CD4-positive, alpha-beta T cell treated with Interleukin-2 at 100 ng/mL for 4 hours (primary cell): ENCODE results near the gene FBXW12.
A peak's percentile ranks its signal among the peaks of the same experiment; 100 is the strongest.

Experiments used
- DNase-seq: peaks from one replicate; pipeline ENCODE4 v3.0.0-alpha.2; 2020; ENCODE audit warnings: low spot score

Gene FBXW12

DNA sequence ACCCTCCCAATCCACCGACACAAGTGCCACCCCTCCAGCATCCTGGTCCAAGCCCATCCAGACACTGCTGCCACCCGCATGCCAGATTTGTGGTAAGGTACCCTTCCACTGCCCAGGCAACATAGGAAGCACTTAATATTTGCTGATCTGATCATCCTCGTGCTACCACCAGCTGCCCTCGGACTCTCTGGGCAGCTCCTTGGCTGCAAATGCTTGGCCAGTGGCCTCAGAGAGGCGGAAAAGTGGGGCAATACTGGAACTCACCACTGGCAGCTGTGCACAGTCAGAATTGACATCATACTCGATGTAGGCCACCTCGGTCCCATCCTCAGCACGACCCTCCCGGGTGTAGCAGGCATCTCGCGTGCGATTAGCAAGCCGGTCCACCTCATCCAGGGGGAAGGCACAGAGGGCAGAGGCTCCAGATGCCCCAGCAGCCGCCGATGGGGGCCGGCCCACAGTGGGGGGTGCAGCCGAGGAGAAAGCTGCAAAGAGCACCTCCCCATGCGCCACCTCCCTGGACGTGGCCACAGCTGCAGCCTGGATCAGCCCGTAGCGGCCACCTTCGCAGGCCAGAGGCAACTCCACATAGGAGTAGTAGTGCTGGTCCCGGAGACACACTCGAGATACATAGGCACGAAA, 51.3 kb downstream of the FBXW12 start:
- no peak for DNase-seq

- no peak for DNase-seq
Measured at GRCh38 chr3:48423883-48424695, 52.1 kb downstream of the FBXW12 start.

DNA sequence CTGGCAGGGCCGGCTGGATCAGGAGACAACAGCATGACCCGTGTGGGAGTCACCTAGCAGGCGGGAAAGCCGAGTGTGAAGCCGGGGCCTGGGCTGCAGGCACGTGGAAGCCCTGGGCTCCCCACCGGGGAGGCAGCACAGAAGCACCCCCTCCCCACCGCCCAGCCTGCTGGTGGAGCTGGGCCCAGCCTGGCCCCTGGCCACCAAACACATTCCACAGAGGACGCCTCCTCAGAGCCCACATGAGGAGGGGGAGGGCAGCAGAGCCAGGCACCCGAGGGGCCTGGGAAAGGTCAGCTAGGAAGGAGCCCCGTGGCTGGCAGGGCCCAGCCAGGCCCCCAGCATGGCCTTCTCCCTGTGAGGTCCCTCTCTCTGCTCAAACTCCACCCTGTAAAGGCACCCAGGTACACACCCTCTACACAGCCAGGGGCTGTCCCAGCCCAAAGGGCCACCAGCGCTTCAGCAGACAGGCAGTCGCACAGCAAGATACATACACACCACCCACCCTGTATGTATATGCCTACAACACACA, 53.3 kb downstream of the FBXW12 start:
- no peak for DNase-seq

DNA sequence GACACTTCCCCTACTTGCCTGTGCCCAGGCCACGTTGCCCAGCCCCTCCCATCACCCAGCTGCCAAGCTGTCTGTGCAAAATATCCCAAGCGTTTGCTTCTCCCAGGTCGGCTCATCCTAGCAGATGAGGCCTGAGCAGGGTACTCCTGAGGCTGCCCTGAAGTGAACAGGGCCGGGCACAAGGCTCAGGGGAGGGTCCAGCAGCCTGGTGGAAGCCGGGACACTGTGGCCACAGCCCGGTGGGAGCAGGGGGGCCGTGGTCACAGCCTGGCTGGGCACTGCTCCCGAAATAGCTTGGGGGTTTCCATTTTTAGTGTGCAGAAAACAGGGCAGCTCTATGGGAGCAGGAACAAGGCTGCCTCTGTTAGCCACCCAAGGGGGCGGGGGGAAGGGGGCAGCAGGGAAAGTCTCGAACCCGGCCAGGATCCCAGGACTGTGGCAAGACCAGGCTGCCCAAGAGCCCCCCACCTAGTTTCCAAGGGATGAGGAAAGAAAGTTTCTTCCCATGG, 54.4 kb downstream of the FBXW12 start:
- DNase-seq, result no peak

DNA sequence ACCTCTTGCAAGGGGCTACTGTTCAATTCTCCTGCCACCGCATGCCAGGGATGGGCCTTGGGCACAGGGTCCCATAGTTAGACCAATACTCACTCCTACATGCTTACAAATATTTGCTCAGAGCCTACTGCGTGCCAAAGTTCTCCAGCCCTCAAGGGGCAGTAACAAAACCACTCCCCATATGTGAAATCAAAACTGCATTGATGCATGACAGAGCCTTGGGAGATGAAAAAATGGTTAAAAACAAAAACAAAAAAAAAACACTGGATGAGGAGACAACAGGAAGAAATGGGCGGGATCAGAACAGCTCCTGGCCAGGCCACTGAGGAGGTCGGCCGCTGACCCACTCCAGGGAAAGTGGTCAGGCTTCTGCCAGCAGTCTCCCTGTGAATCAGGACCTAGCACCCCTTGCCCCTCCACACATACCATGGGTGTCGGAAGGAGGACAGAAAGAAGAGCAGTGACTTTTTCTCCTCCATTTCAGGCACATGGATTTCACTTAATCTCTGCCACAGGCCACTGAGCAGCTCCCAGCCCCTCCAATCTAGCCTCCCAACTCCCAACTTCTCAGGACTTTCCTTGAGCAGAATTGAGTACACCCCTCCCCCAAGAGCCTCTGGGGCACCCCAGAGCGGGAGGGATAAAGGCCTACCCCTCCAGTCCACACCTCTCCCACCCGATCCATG, 55.1 kb downstream of the FBXW12 start:
- no peak for DNase-seq

- DNase-seq, result no peak
Measured at GRCh38 chr3:48427630-48427962, 55.6 kb downstream of the FBXW12 start.

DNA sequence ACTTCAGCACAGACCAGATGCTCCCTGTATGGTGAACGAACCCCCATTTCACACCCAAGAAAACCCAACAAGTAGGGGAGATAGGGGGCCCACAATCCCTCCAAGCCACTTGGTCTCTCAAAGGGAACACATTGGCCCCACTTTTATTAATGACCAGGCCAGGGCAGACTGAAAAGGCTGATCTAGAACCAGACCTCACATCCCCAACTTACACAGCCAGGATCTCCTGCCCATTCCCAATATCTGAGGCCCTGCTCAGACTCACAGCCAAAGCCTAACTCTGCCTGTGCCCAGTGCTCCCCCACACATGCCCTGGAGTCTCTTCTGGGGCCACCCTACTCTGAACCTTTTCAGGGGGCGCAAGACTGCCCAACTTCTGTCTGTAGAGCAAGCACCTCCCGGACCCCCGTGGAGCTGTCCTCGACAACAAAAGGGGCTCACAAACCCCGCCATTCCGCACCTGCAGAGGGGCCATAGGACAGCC, 56.1 kb downstream of the FBXW12 start:
- no peak for DNase-seq

DNA sequence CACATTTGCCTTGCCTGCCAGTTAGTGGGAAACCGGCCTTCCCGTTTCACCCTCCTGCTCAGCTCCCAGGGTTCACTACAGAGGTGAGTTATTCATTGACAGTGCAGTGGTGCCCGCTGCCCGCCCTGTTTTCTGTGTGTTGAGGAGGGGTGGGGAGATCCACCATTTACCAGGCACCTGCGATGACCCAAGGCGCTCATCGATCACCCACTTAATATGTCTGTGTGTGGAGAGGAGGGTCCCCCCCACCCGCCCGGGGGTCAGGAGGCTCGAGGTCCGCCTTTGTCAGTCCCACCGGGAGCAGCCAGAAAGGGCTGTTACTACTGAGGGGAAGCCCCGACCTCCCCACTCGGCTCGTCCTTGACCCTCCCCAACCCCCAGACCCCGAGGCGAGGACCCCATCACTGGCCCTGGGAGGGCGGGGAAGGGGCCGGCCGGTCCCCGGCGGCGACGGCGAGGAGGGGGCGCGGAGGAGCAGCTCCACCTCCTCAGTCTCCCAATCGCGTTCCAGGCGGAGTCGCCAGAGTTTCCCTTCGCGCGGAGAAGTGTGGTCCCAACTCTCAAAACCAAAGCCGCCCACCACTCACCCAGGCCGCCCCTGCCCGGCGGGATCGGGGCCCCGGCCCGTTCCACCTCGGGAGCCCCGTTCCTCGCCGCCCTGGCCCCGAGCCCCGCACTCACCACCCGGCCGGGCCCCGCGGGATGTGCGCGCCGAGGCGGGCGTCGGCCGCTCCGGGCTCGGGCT, 56.7 kb downstream of the FBXW12 start:
- DNase-seq, result no peak

DNA sequence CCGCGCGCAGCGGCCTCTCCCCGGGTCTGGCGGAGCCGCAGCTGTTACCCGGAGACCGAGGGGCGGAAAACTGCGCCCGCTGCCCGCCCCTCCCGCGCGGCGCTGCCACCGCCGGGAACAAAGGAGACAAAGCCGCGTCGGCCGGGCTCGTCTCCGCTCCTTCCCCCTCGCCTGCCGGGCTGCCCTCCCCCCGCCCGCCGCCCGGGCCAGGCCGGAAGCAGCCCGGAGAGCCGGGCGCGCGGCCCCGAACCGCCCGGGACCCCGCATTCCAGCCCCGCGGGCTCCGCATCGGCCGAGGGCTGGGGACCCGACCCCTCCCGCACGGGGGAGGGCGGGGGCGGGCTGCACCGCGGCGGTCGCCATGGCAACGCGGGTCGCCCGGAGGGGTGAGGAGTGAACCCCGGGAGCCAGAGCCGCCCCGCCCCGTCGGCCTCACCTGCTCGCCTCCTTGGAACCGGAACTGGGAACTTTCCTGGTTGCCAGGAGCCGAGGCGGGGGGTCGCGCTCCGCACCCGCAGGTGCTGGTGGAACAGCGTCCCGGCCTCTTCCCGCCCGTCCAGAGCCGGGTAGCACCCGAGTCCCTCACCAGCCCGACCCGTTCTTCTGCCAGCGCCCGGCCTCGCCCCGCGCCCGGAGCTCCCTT, 57.4 kb downstream of the FBXW12 start:
- peak; percentile 61 for DNase-seq

DNA sequence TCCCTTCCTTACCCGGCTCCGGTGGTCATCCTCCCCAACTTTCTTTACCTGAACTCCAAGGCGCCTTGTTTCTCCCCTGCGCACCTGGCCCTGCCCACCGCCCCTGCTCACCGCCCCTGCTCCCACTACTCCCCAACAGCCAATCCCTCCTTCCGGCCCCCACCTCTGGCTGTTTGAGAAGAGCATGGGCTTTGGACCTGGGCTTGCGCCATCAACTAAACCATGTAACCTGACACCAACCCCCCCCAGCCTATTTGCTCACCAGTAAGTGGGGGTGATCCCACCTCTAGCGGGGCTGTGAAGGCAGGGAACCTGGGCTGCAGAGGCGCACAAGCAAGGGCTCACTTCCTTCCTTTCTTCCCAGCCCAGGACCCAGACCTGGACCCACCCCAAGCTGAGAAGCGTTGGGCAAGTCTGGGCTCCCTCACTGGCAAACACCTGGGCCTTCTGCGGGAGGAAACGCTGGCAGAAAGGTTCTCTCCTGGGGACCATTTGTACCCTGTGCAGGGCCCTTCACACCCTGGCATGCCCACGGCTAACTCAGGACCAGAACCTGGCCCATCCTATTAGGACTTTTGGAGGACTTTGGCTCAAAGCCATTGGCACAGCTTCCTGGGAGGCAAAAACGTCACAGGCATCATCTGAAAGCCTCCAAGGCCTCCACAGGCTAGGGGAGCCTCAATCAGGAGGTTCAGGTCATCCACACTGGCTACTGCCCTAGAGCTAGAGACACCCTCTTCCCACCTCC, 58.1 kb downstream of the FBXW12 start, which contains the start of gene PLXNB1:
Gene PLXNB1 (minus strand): TSS at position 127 of the 748 bp plus-strand sequence. CDS start 5,475 bp downstream, outside the sequence.
- DNase-seq, result no peak

- DNase-seq, result no peak
Measured at GRCh38 chr3:48430708-48431101, 58.7 kb downstream of the FBXW12 start.

GRCh38 chr3:48431224-48432029, 59.4 kb downstream of the FBXW12 start:
- DNase-seq, result no peak

- no peak for DNase-seq
Measured at GRCh38 chr3:48432411-48433371, 60.7 kb downstream of the FBXW12 start.

DNA sequence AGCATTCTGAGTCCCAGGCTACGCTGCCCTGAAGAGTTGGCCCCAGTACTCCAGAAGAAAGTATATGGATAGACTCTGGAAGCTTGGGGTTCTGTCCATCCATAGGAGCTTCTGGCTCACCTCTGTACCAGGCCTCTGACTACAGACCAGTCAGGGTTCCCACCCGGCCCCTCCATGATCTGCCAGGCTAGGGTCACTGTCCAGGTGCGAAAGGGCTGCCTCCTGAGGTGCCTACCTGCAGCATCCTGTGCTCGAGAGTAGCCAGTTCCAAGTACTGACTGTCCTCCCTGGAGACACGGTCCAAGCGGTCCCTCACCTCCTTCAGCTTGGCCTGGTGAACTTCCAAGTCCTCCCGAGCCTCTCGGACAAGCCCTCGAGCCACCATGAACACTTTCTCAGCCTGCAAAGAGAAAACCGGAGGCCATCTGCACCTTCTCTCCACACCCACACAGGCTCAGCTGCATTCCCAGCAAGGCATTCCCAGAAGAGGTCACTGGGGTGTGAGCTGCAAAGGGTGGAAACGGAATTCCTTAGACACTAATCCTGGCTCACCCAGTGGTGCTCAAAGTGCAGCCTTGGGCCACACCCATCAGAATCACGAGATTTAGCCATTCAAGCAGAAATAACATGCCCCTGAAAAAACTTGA, 61.6 kb downstream of the FBXW12 start:
- no peak for DNase-seq

GRCh38 chr3:48434591-48435222, 62.7 kb downstream of the FBXW12 start:
- no peak for DNase-seq

DNA sequence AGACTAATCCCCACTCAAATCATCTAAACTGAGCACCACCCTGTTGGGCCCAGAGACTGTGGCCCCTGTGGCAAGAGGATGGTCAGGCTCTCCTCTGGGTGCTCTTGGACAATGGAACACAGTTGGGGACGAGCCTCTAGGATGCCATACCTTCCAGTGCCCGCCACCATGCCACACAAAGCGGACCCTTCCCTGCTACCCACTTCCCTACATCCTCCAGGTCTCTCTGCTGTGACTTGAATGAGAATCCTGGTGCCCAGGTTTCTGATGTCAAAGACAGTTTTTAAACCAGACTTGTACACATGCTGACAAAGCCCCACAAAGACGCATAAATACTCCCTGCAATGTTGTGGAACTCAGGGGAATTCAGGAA, 63.2 kb downstream of the FBXW12 start:
- no peak for DNase-seq

DNA sequence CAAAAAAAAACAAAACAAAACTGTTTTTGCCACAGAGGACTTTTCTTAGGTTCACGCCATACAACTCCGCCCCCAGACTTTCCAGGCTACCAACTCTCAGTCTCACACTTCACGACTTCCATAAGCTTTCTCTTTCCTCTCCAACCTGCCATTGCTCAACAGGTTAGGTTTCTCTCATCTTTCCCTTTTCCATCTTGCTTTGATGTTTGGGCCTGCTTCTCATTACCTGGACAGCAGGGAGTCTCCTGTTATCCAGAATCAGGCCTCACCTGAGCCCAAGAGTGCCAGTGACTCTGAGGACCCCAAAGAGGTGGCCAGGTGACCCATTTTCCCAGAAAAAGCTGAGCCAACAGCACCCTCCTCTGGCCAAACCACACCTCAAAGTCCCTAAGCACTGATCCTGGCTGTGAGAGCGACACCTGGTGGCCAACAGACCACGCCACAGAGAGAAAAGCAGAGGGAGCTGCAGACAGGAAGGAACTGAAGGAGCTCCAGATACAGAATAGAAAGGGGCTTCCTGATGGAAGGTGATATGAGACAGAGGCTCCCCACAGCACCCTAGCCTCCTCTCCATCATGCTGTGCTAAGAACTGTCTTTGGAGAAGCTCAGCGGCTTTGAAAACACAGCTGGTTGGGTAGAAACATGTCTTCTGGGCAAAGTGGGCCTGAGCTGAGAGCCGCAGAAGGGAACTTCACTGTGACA, 63.9 kb downstream of the FBXW12 start:
- peak; percentile 91 for DNase-seq
